ENCODE results near the gene FSCN2. TPM values are rescaled to one million over a fixed set of nuclear protein-coding genes. Genes with fewer than 3 reads are reported as not detected.

The FSCN2 gene
- total RNA-seq, 1 experiment from 2014 or later = 1.6 TPM

- Histone ChIP-seq H3K23ac (ENCODE audit: insufficient read length, low read depth, low read length) (no peak overlapping the region), H2BK20ac (ENCODE audit: low read depth, low read length, poor library complexity, severe bottlenecking) (no peak overlapping the region), H3T11ph (ENCODE audit: low read length) (no peak overlapping the region), H3K4me1 (ENCODE audit: insufficient read depth, low read length) (peaks cover 3% of the 10 kb centered on the region; the same call in 1 of the 2 replicates), H3K4me2 (ENCODE audit: insufficient read depth, insufficient read length, low read length) (no peak overlapping the region), H3K9ac (ENCODE audit: extremely low read depth, insufficient read length, low read length) (no peak overlapping the region), H3K4ac (ENCODE audit: low read depth, low read length) (no peak overlapping the region), H3K14ac (ENCODE audit: insufficient read depth, low read length) (no peak overlapping the region), H3K27ac (ENCODE audit: insufficient read length, low read depth, low read length) (no peak overlapping the region), H3K23me2 (ENCODE audit: insufficient read length, low read depth, low read length, poor library complexity, severe bottlenecking) (peaks cover 5% of the 10 kb centered on the region), H4K91ac (ENCODE audit: insufficient read length, low read depth, low read length) (no peak overlapping the region), H3K27me3 (ENCODE audit: insufficient read depth, low read length) (no peaks in the 10 kb centered on the region; the same call in 1 of the 2 replicates), H3K79me1 (ENCODE audit: insufficient read depth, low read depth, low read length, poor library complexity, severe bottlenecking) (no peaks in the 10 kb centered on the region), H3K79me2 (ENCODE audit: insufficient read depth, low read length) (no peaks in the 10 kb centered on the region), H2BK120ac (ENCODE audit: low read depth, low read length, poor library complexity, severe bottlenecking) (no peak overlapping the region), H2AFZ (ENCODE audit: low read length) (no peak overlapping the region), H2AK5ac (ENCODE audit: insufficient read length, low read length) (no peak overlapping the region), H3K18ac (ENCODE audit: insufficient read length, low read depth, low read length) (no peak overlapping the region), H3K56ac (ENCODE audit: insufficient read length, low read depth, low read length) (no peak overlapping the region), H4K8ac (replicated peaks; ENCODE audit: insufficient read length, low read depth, low read length) (no peak overlapping the region), H3K9me3 (ENCODE audit: control insufficient read depth, low read depth, low read length) (no peaks in the 10 kb centered on the region), H4K20me1 (ENCODE audit: control insufficient read depth, insufficient read depth, insufficient read length) (no peaks in the 10 kb centered on the region), H4K5ac (ENCODE audit: insufficient read length, low read depth, low read length) (no peak overlapping the region), H2BK12ac (ENCODE audit: insufficient read length, low read depth, low read length) (no peak overlapping the region), H2BK5ac (ENCODE audit: insufficient read length, low read length) (no peak overlapping the region), H2BK15ac (ENCODE audit: low read depth, low read length) (no peak overlapping the region)
- Mint-ChIP-seq H3K27me3 (ENCODE audit: low read depth) (peaks cover 45% of the 10 kb centered on the region), H3K4me3 (peak overlapping the region in 1 of 2 experiments; percentile 31; a peak in 1 of 5 replicates), H3K27ac (no peak overlapping the region), H3K4me1 (peaks cover 27 to 41% of the 10 kb centered on the region in 2 experiments), H3K36me3 (ENCODE audit: insufficient read depth in 1 of 3, low read depth in 3 of 3) (no peaks in the 10 kb centered on the region), H3K9me3 (no peaks in the 10 kb centered on the region)
- TF ChIP-seq CTCF (conservative IDR thresholded peaks at IDR 0.05) = no peak
- no peak for DNase-seq
- no CpG with 5 or more reads among the region's 9 CpGs for WGBS (ENCODE audit: extremely low coverage, insufficient read length, low lambda C conversion rate)
Measured at GRCh38 chr17:81492706-81493105, 35.5 kb upstream of the FSCN2 start.
